SU-DHL-6 (cell line): Measurements from ENCODE around the gene RNF31.

Experiments
- CTCF ChIP-seq: fragments of 200-600 bp; sonication (generic); IDR thresholded peaks from one replicate; pipeline ENCODE4 v1.5.1; 2017; ENCODE audit warnings: antibody characterized with exemption, mild to moderate bottlenecking, low read length, moderate library complexity; ENCODE audit not compliant: insufficient read depth, poor library complexity, severe bottlenecking
- EZH2phosphoT487 ChIP-seq: fragments of 200-600 bp; sonication (generic), shearing (Covaris generic); conservative IDR thresholded peaks from 2 replicates; pipeline ENCODE4 v1.6.1; 2018; ENCODE audit warnings: mild to moderate bottlenecking, antibody characterized with exemption, low read length, moderate library complexity, mixed read lengths

- TF ChIP-seq CTCF, result no peak
- TF ChIP-seq EZH2phosphoT487, result no peak
These were observed 37.7 kb downstream of the RNF31 start for GRCh38 chr14:24185026-24185425.
